Nephron progenitor cell (in vitro differentiated cells): ENCODE data around the gene FRMD4B.
"Not testable (repeated sequence)": the region's sequence is repeated elsewhere in the genome, so short reads cannot be mapped to it uniquely, and the experiment has no call there.

ENCODE experiments used
- DNase-seq: peaks from one replicate; pipeline ENCODE4 v3.0.0; 2021
- H3K27ac Mint-ChIP-seq: 2 replicates; pipeline ENCODE4 v1.8.0; 2021; ENCODE audit warnings: mild to moderate bottlenecking, moderate library complexity, mixed read lengths
- H3K27me3 Mint-ChIP-seq: 2 replicates; pipeline ENCODE4 v1.8.0; 2021; ENCODE audit warnings: mild to moderate bottlenecking, low read depth, mixed read lengths; ENCODE audit not compliant: poor library complexity
- H3K36me3 Mint-ChIP-seq: 2 replicates; pipeline ENCODE4 v1.8.0; 2021; ENCODE audit warnings: low read depth, mixed read lengths
- H3K4me1 Mint-ChIP-seq: 2 replicates; pipeline ENCODE4 v1.8.0; 2021; ENCODE audit warnings: mixed read lengths
- H3K4me3 Mint-ChIP-seq: 2 replicates; pipeline ENCODE4 v1.8.0; 2021; ENCODE audit warnings: mild to moderate bottlenecking, moderate library complexity, mixed read lengths
- H3K9me3 Mint-ChIP-seq: 2 replicates; pipeline ENCODE4 v1.8.0; 2021; ENCODE audit warnings: mild to moderate bottlenecking, moderate library complexity, mixed read lengths
- CTCF ChIP-seq: fragments of 200-600 bp; sonication (generic); IDR thresholded peaks from 2 replicates; pipeline ENCODE4 v1.5.0; 2021; ENCODE audit warnings: antibody characterized with exemption

FRMD4B gene

DNA sequence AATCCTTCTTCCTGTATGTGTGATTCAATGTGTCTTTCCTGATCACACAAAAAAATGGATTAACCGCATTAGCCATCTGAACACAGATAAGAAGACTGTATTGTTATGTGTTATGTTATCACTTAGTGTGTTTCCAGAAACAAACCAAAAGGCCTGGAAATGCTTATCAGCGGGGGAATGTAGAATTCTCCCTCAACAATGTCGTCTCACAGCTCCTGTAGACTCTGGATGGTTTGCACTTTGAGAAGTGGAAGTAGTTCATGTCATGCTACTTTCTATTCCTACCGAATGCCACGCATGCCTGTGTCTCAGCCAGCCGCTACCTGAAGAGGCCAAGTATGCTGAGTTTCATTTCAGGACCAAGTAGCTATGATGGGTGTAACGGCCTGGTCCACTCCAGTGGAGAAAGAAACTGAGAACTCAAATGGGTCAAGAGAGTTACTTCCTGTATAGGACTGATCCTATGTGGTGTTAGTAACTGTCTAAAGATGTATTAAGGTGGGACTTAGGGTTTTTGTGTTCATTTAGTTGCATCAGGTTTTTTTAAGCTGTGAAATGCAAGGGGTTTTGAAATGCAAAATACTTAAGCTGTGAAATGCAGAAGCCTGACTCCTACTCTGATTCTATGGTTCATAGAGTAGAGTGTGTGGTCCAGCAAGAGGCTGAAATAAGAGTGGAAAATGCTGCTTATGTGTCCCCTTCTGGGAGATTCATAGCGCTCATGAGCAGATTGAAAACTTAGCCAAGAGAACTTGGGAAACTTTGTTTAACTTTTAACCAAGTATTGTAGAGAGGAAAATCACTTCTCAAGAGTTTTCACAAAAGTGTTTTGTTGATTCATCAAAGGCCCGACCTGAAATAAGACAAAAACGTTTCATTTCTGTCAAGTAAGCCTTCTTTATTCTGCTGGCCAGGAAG is 145.0 kb downstream of the FRMD4B start:
- no peak overlapping the region for H3K4me3 Mint-ChIP-seq
- peaks cover 14% of the 10 kb centered on the region for H3K36me3 Mint-ChIP-seq
- no peak for DNase-seq
- TF ChIP-seq CTCF: no peak
- H3K27me3 Mint-ChIP-seq: peaks cover 3% of the 10 kb centered on the region
- peak overlapping the region; percentile 91 for H3K27ac Mint-ChIP-seq
- H3K9me3 Mint-ChIP-seq: no peaks in the 10 kb centered on the region
- H3K4me1 Mint-ChIP-seq: peaks cover 71% of the 10 kb centered on the region

DNA sequence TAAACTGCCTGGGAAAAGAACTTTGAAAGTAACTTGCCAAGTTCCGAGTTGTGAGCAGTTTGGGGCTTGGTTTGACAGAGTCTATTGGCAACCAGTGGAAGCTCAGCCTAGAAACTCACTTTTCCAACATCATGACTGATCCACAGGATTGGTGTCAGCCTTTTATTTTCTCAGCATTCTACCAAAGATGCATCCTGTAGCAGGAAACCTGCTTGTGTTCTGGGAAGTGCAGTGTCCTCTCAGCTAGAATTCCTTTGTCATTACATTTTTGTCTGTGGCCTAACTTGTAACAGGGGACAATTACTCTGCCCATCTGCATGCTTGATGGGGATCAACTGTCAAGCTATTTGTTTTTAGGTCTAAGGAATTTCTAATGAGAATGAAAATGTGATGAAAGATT is 146.8 kb downstream of the FRMD4B start:
- Mint-ChIP-seq H3K36me3 (peaks cover 11% of the 10 kb centered on the region), H3K27ac (no peak overlapping the region), H3K4me1 (peaks cover 68% of the 10 kb centered on the region), H3K9me3 (no peaks in the 10 kb centered on the region), H3K27me3 (no peaks in the 10 kb centered on the region), H3K4me3 (no peak overlapping the region)
- no peak for DNase-seq
- no peak for TF ChIP-seq CTCF

- H3K4me3 Mint-ChIP-seq: peak overlapping the region; percentile 67
- no peaks in the 10 kb centered on the region for H3K27me3 Mint-ChIP-seq
- no peaks in the 10 kb centered on the region for H3K9me3 Mint-ChIP-seq
- peaks cover 8% of the 10 kb centered on the region for H3K36me3 Mint-ChIP-seq
- H3K4me1 Mint-ChIP-seq: peaks cover 70% of the 10 kb centered on the region
- no peak for DNase-seq
- H3K27ac Mint-ChIP-seq: peak overlapping the region; percentile 55
- TF ChIP-seq CTCF: no peak
These were observed 148.8 kb downstream of the FRMD4B start for GRCh38 chr3:69236812-69237707.

GRCh38 chr3:69235882-69236281 is 150.0 kb downstream of the FRMD4B start:
- DNase-seq: no peak
- H3K9me3 Mint-ChIP-seq: no peaks in the 10 kb centered on the region
- no peak overlapping the region for H3K27ac Mint-ChIP-seq
- H3K36me3 Mint-ChIP-seq: peaks cover 6% of the 10 kb centered on the region
- peaks cover 70% of the 10 kb centered on the region for H3K4me1 Mint-ChIP-seq
- H3K4me3 Mint-ChIP-seq: no peak overlapping the region
- no peak for TF ChIP-seq CTCF
- no peaks in the 10 kb centered on the region for H3K27me3 Mint-ChIP-seq

- H3K36me3 Mint-ChIP-seq, DNase-seq, H3K27me3 Mint-ChIP-seq, H3K27ac Mint-ChIP-seq, H3K9me3 Mint-ChIP-seq, H3K4me3 Mint-ChIP-seq: not testable (repeated sequence)
- peaks cover 70% of the 10 kb centered on the region for H3K4me1 Mint-ChIP-seq
These were observed 150.7 kb downstream of the FRMD4B start for GRCh38 chr3:69235227-69235626.

GRCh38 chr3:69232482-69232881 is 153.4 kb downstream of the FRMD4B start:
- Mint-ChIP-seq H3K36me3 (peaks cover 12% of the 10 kb centered on the region), H3K27ac (peak overlapping the region; percentile 93), H3K4me1 (peaks cover 55% of the 10 kb centered on the region), H3K27me3 (no peaks in the 10 kb centered on the region), H3K9me3 (no peaks in the 10 kb centered on the region), H3K4me3 (no peak overlapping the region)
- no peak for TF ChIP-seq CTCF
- no peak for DNase-seq
